GM23338 (cell line): ENCODE measurements around the gene MYO15B. TPM values are rescaled to one million over a fixed set of nuclear protein-coding genes. Genes with fewer than 3 reads are reported as not detected.

Experiments used
- ATAC-seq: fragments of 200-7000 bp; cut with Tn5 transposase; 3 replicates; pipeline ENCODE4 v1.9.1; 2020
- DNase-seq: peaks from one replicate; pipeline ENCODE4 v3.0.0-alpha.2; 2015; ENCODE audit warnings: low spot score
- H2AFZ ChIP-seq: fragments of 200-600 bp; sonication (generic); 2 replicates; pipeline ENCODE4 v1.8.0; 2016; ENCODE audit warnings: antibody characterized with exemption, mild to moderate bottlenecking, moderate library complexity
- H3F3A ChIP-seq: fragments of 200-600 bp; sonication (generic); replicated peaks from 2 replicates; pipeline ENCODE4 v1.8.0; 2017; ENCODE audit warnings: antibody characterized with exemption, mixed run types, low read depth
- H3K27ac ChIP-seq: fragments of 200-600 bp; sonication (generic); 2 replicates; pipeline ENCODE4 v1.6.1; 2016; ENCODE audit warnings: low read depth
- H3K27me3 ChIP-seq: fragments of 200-600 bp; sonication (generic); 2 replicates; pipeline ENCODE4 v1.8.0; 2016; ENCODE audit warnings: mild to moderate bottlenecking, mixed run types, moderate library complexity; ENCODE audit not compliant: insufficient read depth
- H3K36me3 ChIP-seq: fragments of 200-600 bp; sonication (generic); 2 replicates; pipeline ENCODE4 v1.8.0; 2016; ENCODE audit warnings: mild to moderate bottlenecking; ENCODE audit not compliant: insufficient read depth
- H3K4me1 ChIP-seq: fragments of 200-600 bp; sonication (generic); 2 replicates; pipeline ENCODE4 v1.8.0; 2016; ENCODE audit warnings: mild to moderate bottlenecking, moderate library complexity; ENCODE audit not compliant: insufficient read depth
- H3K4me2 ChIP-seq: fragments of 200-600 bp; sonication (generic); 2 replicates; pipeline ENCODE4 v1.7.1; 2017; ENCODE audit warnings: mixed run types
- H3K4me3 ChIP-seq: fragments of 200-600 bp; sonication (generic); 2 replicates; pipeline ENCODE4 v1.6.1; 2016; ENCODE audit warnings: mixed run types
- H3K79me2 ChIP-seq: fragments of 200-600 bp; sonication (generic); replicated peaks from 2 replicates; pipeline ENCODE4 v1.8.0; 2017; ENCODE audit warnings: mild to moderate bottlenecking; ENCODE audit not compliant: insufficient read depth
- H3K9me2 ChIP-seq: fragments of 200-600 bp; sonication (generic); 2 replicates; pipeline ENCODE4 v1.8.0; 2017; ENCODE audit not compliant: insufficient read depth
- H4K20me1 ChIP-seq: fragments of 200-600 bp; sonication (generic); replicated peaks from 2 replicates; pipeline ENCODE4 v1.8.0; 2017; ENCODE audit warnings: mild to moderate bottlenecking; ENCODE audit not compliant: insufficient read depth
- H3K27ac Mint-ChIP-seq: 2 replicates; pipeline ENCODE4 v1.8.0; 2020; ENCODE audit warnings: inconsistent platforms, mild to moderate bottlenecking, moderate library complexity, mixed read lengths
- H3K27me3 Mint-ChIP-seq: 3 replicates; pipeline ENCODE4 v1.8.0; 2022; ENCODE audit warnings: low read depth, mild to moderate bottlenecking, moderate library complexity, mixed read lengths, inconsistent platforms; ENCODE audit not compliant: insufficient read depth, poor library complexity
- H3K36me3 Mint-ChIP-seq: 3 replicates; pipeline ENCODE4 v1.8.0; 2021; ENCODE audit warnings: low read depth, mild to moderate bottlenecking, inconsistent platforms, moderate library complexity, mixed read lengths
- H3K4me1 Mint-ChIP-seq: 3 replicates; pipeline ENCODE4 v1.8.0; 2020; ENCODE audit warnings: mild to moderate bottlenecking, inconsistent platforms, mixed read lengths
- H3K4me3 Mint-ChIP-seq: 3 replicates; pipeline ENCODE4 v1.8.0; 2021; ENCODE audit warnings: moderate library complexity, mild to moderate bottlenecking, inconsistent platforms, mixed read lengths
- H3K9me3 Mint-ChIP-seq: 3 replicates; pipeline ENCODE4 v1.8.0; 2020; ENCODE audit warnings: moderate library complexity, mild to moderate bottlenecking, inconsistent platforms, mixed read lengths
- CREB1 ChIP-seq: fragments of 250-450 bp; sonication (Bioruptor Pico); IDR thresholded peaks from 2 replicates; pipeline ENCODE4 v1.5.0; 2020; ENCODE audit warnings: low read depth, mild to moderate bottlenecking, moderate library complexity
- CTCF ChIP-seq, 2 experiments: fragments of 200-600 bp in 1 of 2; sonication (generic) in 1 of 2; conservative IDR thresholded peaks; 2 replicates each; pipeline versions ENCODE4 v1.5.1 to v1.6.1; 2016 to 2017; ENCODE audit warnings: antibody characterized with exemption in 2 of 2, low read depth in 2 of 2, mild to moderate bottlenecking in 2 of 2, moderate library complexity in 1 of 2
- ETS1 ChIP-seq: IDR thresholded peaks from 2 replicates; pipeline ENCODE4 v1.6.1; 2016; ENCODE audit warnings: antibody characterized with exemption
- EZH2 ChIP-seq: fragments of 200-600 bp; sonication (generic); IDR thresholded peaks from one replicate; pipeline ENCODE4 v1.8.0; 2017; ENCODE audit warnings: antibody characterized with exemption, mild to moderate bottlenecking, low read depth; ENCODE audit not compliant: unreplicated experiment
- EZH2phosphoT487 ChIP-seq: fragments of 200-600 bp; sonication (generic); IDR thresholded peaks from one replicate; pipeline ENCODE4 v1.8.1; 2018; ENCODE audit warnings: antibody characterized with exemption; ENCODE audit not compliant: unreplicated experiment
- JUNB ChIP-seq: IDR thresholded peaks from one replicate; pipeline ENCODE4 v1.6.1; 2016; ENCODE audit warnings: antibody characterized with exemption; ENCODE audit not compliant: unreplicated experiment
- NANOG ChIP-seq: IDR thresholded peaks from 2 replicates; pipeline ENCODE4 v1.6.1; 2016; ENCODE audit warnings: antibody characterized with exemption, borderline replicate concordance
- POLR2AphosphoS5 ChIP-seq: IDR thresholded peaks from 2 replicates; pipeline ENCODE4 v1.6.1; 2016; ENCODE audit warnings: antibody characterized with exemption, low read depth
- REST ChIP-seq: IDR thresholded peaks from one replicate; pipeline ENCODE4 v1.6.1; 2018; ENCODE audit warnings: antibody characterized with exemption; ENCODE audit not compliant: unreplicated experiment
- ZNF114 ChIP-seq: fragments of 250-450 bp; sonication (Bioruptor Pico); IDR thresholded peaks from 2 replicates; pipeline ENCODE4 v1.5.0; 2020; ENCODE audit warnings: mild to moderate bottlenecking, moderate library complexity
- ZNF331 ChIP-seq: fragments of 250-450 bp; sonication (Bioruptor Pico); IDR thresholded peaks from 2 replicates; pipeline ENCODE4 v1.5.0; 2020; ENCODE audit warnings: low read depth, mild to moderate bottlenecking, moderate library complexity
- polyA plus RNA-seq: library from polyadenylated mRNA; unstranded; fragments of >200 nt; fragmentation: Nextera tagmentation; extraction: Ambion mirVana; gene quantifications from 2 replicates; pipeline ENCODE4 v1.2.1, GENCODE V29; 2016
- total RNA-seq: library from RNA; depleted of rRNA; stranded (reverse); fragments of >200 nt; shearing (Covaris generic); gene quantifications from 2 replicates; pipeline ENCODE4 v1.2.3, GENCODE V29; 2014

Gene MYO15B
- total and polyA plus RNA-seq, 2 experiments from 2014 or later: 6.6 to 12.4 TPM

GRCh38 chr17:75639771-75640555, 52.4 kb downstream of the MYO15B start:
- Mint-ChIP-seq H3K27me3 (peaks cover 13% of the 10 kb centered on the region), H3K4me1 (peaks cover 21% of the 10 kb centered on the region), H3K27ac (no peak overlapping the region), H3K36me3 (no peaks in the 10 kb centered on the region), H3K9me3 (no peaks in the 10 kb centered on the region), H3K4me3 (no peak overlapping the region)
- H3K4me1 ChIP-seq: peaks cover 16% of the 10 kb centered on the region
- H3K4me2 ChIP-seq: no peak overlapping the region
- no peak for TF ChIP-seq NANOG
- no peak for TF ChIP-seq ETS1
- no peak for TF ChIP-seq EZH2phosphoT487
- TF ChIP-seq JUNB: no peak
- no peak for TF ChIP-seq ZNF114 (CRISPR knock-in tag)
- TF ChIP-seq CREB1: no peak
- TF ChIP-seq REST: no peak
- TF ChIP-seq EZH2: no peak
- no peak for TF ChIP-seq ZNF331 (CRISPR knock-in tag)
- TF ChIP-seq POLR2AphosphoS5: no peak
- TF ChIP-seq CTCF (conservative IDR thresholded peaks at IDR 0.05; ENCODE audit: low read depth in 2 of 2): no peak
- no peak overlapping the region for H3K4me3 ChIP-seq
- H3F3A ChIP-seq: no peaks in the 10 kb centered on the region
- H3K36me3 ChIP-seq: no peaks in the 10 kb centered on the region; the same call in 1 of the 2 replicates
- H3K79me2 ChIP-seq: no peaks in the 10 kb centered on the region
- H2AFZ ChIP-seq: no peak overlapping the region
- H3K27me3 ChIP-seq: no peaks in the 10 kb centered on the region
- 0 out of 2 replicates have a peak, but pooled peaks cover 3% of the 10 kb centered on the region for H3K9me2 ChIP-seq
- ATAC-seq: no peak
- H3K27ac ChIP-seq: no peak overlapping the region
- no peaks in the 10 kb centered on the region; the same call in 1 of the 2 replicates for H4K20me1 ChIP-seq
- DNase-seq: no peak
